Testis (tissue), 2 donors: ENCODE data around the gene PSMF1.

ENCODE experiments used
- POLR2A ChIP-seq: fragments of 450-650 bp; IDR thresholded peaks from one replicate; pipeline ENCODE4 v1.6.1; 2017; ENCODE audit warnings: antibody characterized with exemption, mild to moderate bottlenecking, moderate library complexity
- TF ChIP-seq, protein P1 (sequence below), 3 experiments: fragments of 450-650 bp in 2 of 3; fragments of 200-600 bp in 1 of 3; sonication (generic) in 1 of 3; IDR thresholded peaks; one replicate each; pipeline ENCODE4 v1.5.1; 2016 to 2019; ENCODE audit warnings: antibody characterized with exemption in 3 of 3, mild to moderate bottlenecking in 2 of 3, moderate library complexity in 1 of 3

DNA sequence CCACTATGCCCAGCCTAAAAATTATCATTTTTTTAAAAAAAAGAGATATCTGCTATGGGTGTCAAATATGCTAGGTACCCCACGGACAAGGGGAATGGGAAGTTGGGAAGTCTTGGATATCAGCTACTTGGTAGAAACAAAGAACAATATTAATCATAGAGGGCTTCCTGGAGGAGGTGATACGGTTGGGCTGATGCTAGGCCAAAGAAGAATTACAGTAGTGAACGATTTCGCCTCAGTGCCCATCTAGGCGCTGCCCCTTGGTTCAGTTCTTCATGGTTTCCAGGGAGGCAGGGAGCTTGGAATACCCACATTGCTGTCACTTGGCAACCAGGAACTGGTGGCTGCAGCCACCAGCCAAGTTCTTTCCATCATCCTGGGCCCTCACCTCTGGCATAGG, 5.5 kb upstream of the PSMF1 start:
- TF ChIP-seq, protein P1, sequence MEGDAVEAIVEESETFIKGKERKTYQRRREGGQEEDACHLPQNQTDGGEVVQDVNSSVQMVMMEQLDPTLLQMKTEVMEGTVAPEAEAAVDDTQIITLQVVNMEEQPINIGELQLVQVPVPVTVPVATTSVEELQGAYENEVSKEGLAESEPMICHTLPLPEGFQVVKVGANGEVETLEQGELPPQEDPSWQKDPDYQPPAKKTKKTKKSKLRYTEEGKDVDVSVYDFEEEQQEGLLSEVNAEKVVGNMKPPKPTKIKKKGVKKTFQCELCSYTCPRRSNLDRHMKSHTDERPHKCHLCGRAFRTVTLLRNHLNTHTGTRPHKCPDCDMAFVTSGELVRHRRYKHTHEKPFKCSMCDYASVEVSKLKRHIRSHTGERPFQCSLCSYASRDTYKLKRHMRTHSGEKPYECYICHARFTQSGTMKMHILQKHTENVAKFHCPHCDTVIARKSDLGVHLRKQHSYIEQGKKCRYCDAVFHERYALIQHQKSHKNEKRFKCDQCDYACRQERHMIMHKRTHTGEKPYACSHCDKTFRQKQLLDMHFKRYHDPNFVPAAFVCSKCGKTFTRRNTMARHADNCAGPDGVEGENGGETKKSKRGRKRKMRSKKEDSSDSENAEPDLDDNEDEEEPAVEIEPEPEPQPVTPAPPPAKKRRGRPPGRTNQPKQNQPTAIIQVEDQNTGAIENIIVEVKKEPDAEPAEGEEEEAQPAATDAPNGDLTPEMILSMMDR (IDR thresholded peaks at IDR 0.05): no peak
- TF ChIP-seq POLR2A: no peak
